H9 (cell line): ENCODE measurements around the gene DTNBP1. TPM values are rescaled to one million over a fixed set of nuclear protein-coding genes. Genes with fewer than 3 reads are reported as not detected.

Source experiments
- DNase-seq: peaks from one replicate; pipeline ENCODE4 v3.0.0-alpha.2; 2017
- H2AFZ ChIP-seq: one replicate; pipeline ENCODE4 v1.6.1; 2013; ENCODE audit warnings: mild to moderate bottlenecking, low read length, control low read depth, moderate library complexity
- H2AK5ac ChIP-seq: 2 replicates; pipeline ENCODE4 v1.6.1; 2013; ENCODE audit warnings: low read length, control low read depth, mixed read lengths; ENCODE audit not compliant: insufficient read length
- H2BK120ac ChIP-seq: one replicate; pipeline ENCODE4 v1.6.1; 2013; ENCODE audit warnings: low read depth, mild to moderate bottlenecking, low read length, control low read depth, inconsistent platforms; ENCODE audit not compliant: poor library complexity, severe bottlenecking
- H2BK12ac ChIP-seq: 2 replicates; pipeline ENCODE4 v1.6.1; 2013; ENCODE audit warnings: low read length, control low read depth, mixed read lengths, low read depth; ENCODE audit not compliant: insufficient read length
- H2BK15ac ChIP-seq: 2 replicates; pipeline ENCODE4 v1.6.1; 2013; ENCODE audit warnings: low read depth, low read length, control low read depth
- H2BK20ac ChIP-seq: one replicate; pipeline ENCODE4 v1.6.1; 2013; ENCODE audit warnings: low read depth, mild to moderate bottlenecking, low read length, control low read depth, inconsistent platforms; ENCODE audit not compliant: poor library complexity, severe bottlenecking
- H2BK5ac ChIP-seq: 2 replicates; pipeline ENCODE4 v1.6.1; 2013; ENCODE audit warnings: low read length, control low read depth, mixed read lengths; ENCODE audit not compliant: insufficient read length
- H3K14ac ChIP-seq: 2 replicates; pipeline ENCODE4 v1.6.1; 2013; ENCODE audit warnings: low read length, control low read depth; ENCODE audit not compliant: insufficient read depth
- H3K18ac ChIP-seq: 2 replicates; pipeline ENCODE4 v1.6.1; 2013; ENCODE audit warnings: low read depth, mild to moderate bottlenecking, mixed read lengths, low read length, control low read depth; ENCODE audit not compliant: insufficient read length
- H3K23ac ChIP-seq: 2 replicates; pipeline ENCODE4 v1.6.1; 2013; ENCODE audit warnings: low read length, control low read depth, mixed read lengths, low read depth; ENCODE audit not compliant: insufficient read length
- H3K23me2 ChIP-seq: 2 replicates; pipeline ENCODE4 v1.6.1; 2013; ENCODE audit warnings: low read depth, mild to moderate bottlenecking, mixed read lengths, low read length, control low read depth; ENCODE audit not compliant: insufficient read length, poor library complexity, severe bottlenecking
- H3K27ac ChIP-seq: 2 replicates; pipeline ENCODE4 v1.5.1; 2013; ENCODE audit warnings: low read length, control low read depth, mixed read lengths, low read depth; ENCODE audit not compliant: insufficient read length
- H3K27me3 ChIP-seq: 2 replicates; pipeline ENCODE4 v1.6.1; 2013; ENCODE audit warnings: low read length, control low read depth, inconsistent platforms; ENCODE audit not compliant: insufficient read depth
- H3K4ac ChIP-seq: 2 replicates; pipeline ENCODE4 v1.6.1; 2013; ENCODE audit warnings: low read depth, mild to moderate bottlenecking, control low read depth, inconsistent platforms, low read length, moderate library complexity
- H3K4me1 ChIP-seq: 2 replicates; pipeline ENCODE4 v1.6.1; 2013; ENCODE audit warnings: low read length, control low read depth, inconsistent platforms; ENCODE audit not compliant: insufficient read depth
- H3K4me2 ChIP-seq: 2 replicates; pipeline ENCODE4 v1.6.1; 2013; ENCODE audit warnings: low read length, control low read depth, mixed read lengths; ENCODE audit not compliant: insufficient read length, insufficient read depth
- H3K56ac ChIP-seq: 2 replicates; pipeline ENCODE4 v1.6.1; 2013; ENCODE audit warnings: low read depth, mild to moderate bottlenecking, mixed read lengths, low read length, control low read depth; ENCODE audit not compliant: insufficient read length
- H3K79me1 ChIP-seq: 2 replicates; pipeline ENCODE4 v1.6.1; 2013; ENCODE audit warnings: low read depth, mild to moderate bottlenecking, moderate library complexity, low read length, control low read depth, inconsistent platforms; ENCODE audit not compliant: insufficient read depth, poor library complexity, severe bottlenecking
- H3K79me2 ChIP-seq: 2 replicates; pipeline ENCODE4 v1.6.1; 2013; ENCODE audit warnings: low read length, control low read depth, inconsistent platforms; ENCODE audit not compliant: insufficient read depth
- H3K9ac ChIP-seq: 2 replicates; pipeline ENCODE4 v1.6.1; 2013; ENCODE audit warnings: low read length, control low read depth, mixed read lengths; ENCODE audit not compliant: insufficient read length; ENCODE audit errors: extremely low read depth
- H3K9me3 ChIP-seq: one replicate; pipeline ENCODE4 v1.6.1; 2013; ENCODE audit warnings: low read depth, low read length, inconsistent platforms; ENCODE audit not compliant: control insufficient read depth
- H3T11ph ChIP-seq: one replicate; pipeline ENCODE4 v1.6.1; 2013; ENCODE audit warnings: mild to moderate bottlenecking, low read length, control low read depth, inconsistent platforms
- H4K20me1 ChIP-seq: one replicate; pipeline ENCODE4 v1.6.1; 2013; ENCODE audit not compliant: control insufficient read depth, insufficient read length, insufficient read depth
- H4K5ac ChIP-seq: 2 replicates; pipeline ENCODE4 v1.6.1; 2013; ENCODE audit warnings: low read depth, mild to moderate bottlenecking, mixed read lengths, low read length, control low read depth; ENCODE audit not compliant: insufficient read length
- H4K8ac ChIP-seq: replicated peaks from 2 replicates; pipeline ENCODE4 v1.6.1; 2013; ENCODE audit warnings: low read length, control low read depth, mixed read lengths, low read depth; ENCODE audit not compliant: insufficient read length
- H4K91ac ChIP-seq: 2 replicates; pipeline ENCODE4 v1.6.1; 2013; ENCODE audit warnings: low read depth, mild to moderate bottlenecking, moderate library complexity, mixed read lengths, low read length, control low read depth; ENCODE audit not compliant: insufficient read length
- H3K27ac Mint-ChIP-seq, 3 experiments: 2 replicates in 2 of 3; 3 replicates in 1 of 3; pipeline ENCODE4 v1.8.0; 2020 to 2021; ENCODE audit warnings: mixed read lengths in 3 of 3, mild to moderate bottlenecking in 1 of 3, moderate library complexity in 1 of 3
- H3K27me3 Mint-ChIP-seq: 2 replicates; pipeline ENCODE4 v1.8.0; 2021; ENCODE audit warnings: low read depth, mild to moderate bottlenecking, moderate library complexity, mixed read lengths
- H3K36me3 Mint-ChIP-seq, 3 experiments: 2 replicates in 2 of 3; 3 replicates in 1 of 3; pipeline ENCODE4 v1.8.0; 2020 to 2021; ENCODE audit warnings: low read depth in 3 of 3, mixed read lengths in 3 of 3; ENCODE audit not compliant: insufficient read depth in 1 of 3
- H3K4me1 Mint-ChIP-seq, 2 experiments: 2 replicates each; pipeline ENCODE4 v1.8.0; 2020; ENCODE audit warnings: mixed read lengths in 2 of 2
- H3K4me3 Mint-ChIP-seq, 2 experiments: 2 replicates in 1 of 2; 3 replicates in 1 of 2; pipeline ENCODE4 v1.8.0; 2020 to 2021; ENCODE audit warnings: mild to moderate bottlenecking in 2 of 2, mixed read lengths in 2 of 2, moderate library complexity in 1 of 2
- H3K9me3 Mint-ChIP-seq, 2 experiments: 2 replicates in 1 of 2; 3 replicates in 1 of 2; pipeline ENCODE4 v1.8.0; 2020; ENCODE audit warnings: mild to moderate bottlenecking in 2 of 2, mixed read lengths in 2 of 2, moderate library complexity in 1 of 2
- WGBS: extraction: QIAGEN DNeasy Blood & Tissue Kit; methylation state at CpG from one replicate; pipeline ENCODE4 v1.1.7; 2013; ENCODE audit warnings: missing lambda C conversion rate, low lambda C conversion rate, mixed read lengths; ENCODE audit not compliant: insufficient read length; ENCODE audit errors: extremely low coverage; 5-methylcytosine and 5-hydroxymethylcytosine counted together
- total RNA-seq: library from RNA; stranded (reverse); gene quantifications from 2 replicates; pipeline ENCODE4 v1.2.1, GENCODE V29; 2021
- TF ChIP-seq, protein P1 (sequence below): fragments of 200-600 bp; sonication (generic); conservative IDR thresholded peaks from 3 replicates; pipeline ENCODE4 v1.8.0; 2021; ENCODE audit warnings: antibody characterized with exemption, mild to moderate bottlenecking

The DTNBP1 gene
- total RNA-seq, 1 experiment from 2014 or later: 12.9 TPM

DNA sequence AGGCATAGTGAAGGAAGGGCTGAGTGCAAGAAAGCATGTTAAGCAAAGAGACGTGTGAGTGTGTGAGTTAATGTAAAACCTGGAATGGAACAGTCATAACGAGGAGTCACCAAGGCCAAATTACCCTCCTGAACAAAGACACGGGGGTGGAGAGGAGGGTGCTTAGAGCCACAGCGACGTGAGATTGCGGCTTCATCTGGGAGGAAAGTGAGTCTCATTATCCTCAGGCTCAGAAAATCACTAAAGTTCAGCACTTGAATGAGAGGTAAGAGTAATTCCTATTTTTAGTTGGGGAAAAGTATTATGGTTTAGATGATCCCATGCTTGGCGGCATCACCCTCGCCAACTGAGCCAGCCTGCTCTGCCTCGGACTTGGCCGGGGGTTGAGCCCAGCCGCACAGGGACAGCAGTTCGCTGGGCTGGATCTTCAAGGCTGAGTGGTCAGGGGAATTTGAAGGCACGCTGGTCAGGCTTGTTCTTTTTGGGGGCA, 136.6 kb downstream of the DTNBP1 start:
- Histone ChIP-seq H2BK12ac (no peak overlapping the region), H2BK5ac (no peak overlapping the region), H3K4me1 (no peaks in the 10 kb centered on the region), H2BK20ac (no peak overlapping the region), H4K20me1 (peaks cover 2% of the 10 kb centered on the region), H3K4ac (no peak overlapping the region), H2AK5ac (no peak overlapping the region), H4K5ac (no peak overlapping the region), H3K4me2 (no peak overlapping the region), H3K14ac (no peak overlapping the region), H2BK120ac (no peak overlapping the region), H3K79me1 (no peaks in the 10 kb centered on the region), H3K27me3 (no peaks in the 10 kb centered on the region), H4K91ac (no peak overlapping the region), H3K79me2 (no peaks in the 10 kb centered on the region), H3K9me3 (peaks cover 13% of the 10 kb centered on the region), H2AFZ (no peak overlapping the region), H3K18ac (no peak overlapping the region), H3K23me2 (no peaks in the 10 kb centered on the region), H2BK15ac (no peak overlapping the region), H3K27ac (no peak overlapping the region), H4K8ac (no peak overlapping the region), H3K56ac (no peak overlapping the region), H3K23ac (no peak overlapping the region), H3K9ac (no peak overlapping the region), H3T11ph (no peak overlapping the region)
- Mint-ChIP-seq H3K4me1 (peaks cover 0 to 17% of the 10 kb centered on the region in 2 experiments; a peak in 2 of 4 replicates), H3K9me3 (peaks cover 14 to 44% of the 10 kb centered on the region in 2 experiments), H3K4me3 (no peak overlapping the region), H3K27ac (no peak overlapping the region), H3K27me3 (peaks cover 15% of the 10 kb centered on the region), H3K36me3 (peaks cover 54 to 86% (median 78%) of the 10 kb centered on the region in 3 experiments)
- TF ChIP-seq, protein P1, sequence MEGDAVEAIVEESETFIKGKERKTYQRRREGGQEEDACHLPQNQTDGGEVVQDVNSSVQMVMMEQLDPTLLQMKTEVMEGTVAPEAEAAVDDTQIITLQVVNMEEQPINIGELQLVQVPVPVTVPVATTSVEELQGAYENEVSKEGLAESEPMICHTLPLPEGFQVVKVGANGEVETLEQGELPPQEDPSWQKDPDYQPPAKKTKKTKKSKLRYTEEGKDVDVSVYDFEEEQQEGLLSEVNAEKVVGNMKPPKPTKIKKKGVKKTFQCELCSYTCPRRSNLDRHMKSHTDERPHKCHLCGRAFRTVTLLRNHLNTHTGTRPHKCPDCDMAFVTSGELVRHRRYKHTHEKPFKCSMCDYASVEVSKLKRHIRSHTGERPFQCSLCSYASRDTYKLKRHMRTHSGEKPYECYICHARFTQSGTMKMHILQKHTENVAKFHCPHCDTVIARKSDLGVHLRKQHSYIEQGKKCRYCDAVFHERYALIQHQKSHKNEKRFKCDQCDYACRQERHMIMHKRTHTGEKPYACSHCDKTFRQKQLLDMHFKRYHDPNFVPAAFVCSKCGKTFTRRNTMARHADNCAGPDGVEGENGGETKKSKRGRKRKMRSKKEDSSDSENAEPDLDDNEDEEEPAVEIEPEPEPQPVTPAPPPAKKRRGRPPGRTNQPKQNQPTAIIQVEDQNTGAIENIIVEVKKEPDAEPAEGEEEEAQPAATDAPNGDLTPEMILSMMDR: no peak
- WGBS: no CpG with 5 or more reads among the region's 13 CpGs
- DNase-seq: peak; percentile 26
